GM18508 (cell line): Measurements from ENCODE around the gene GYG2.
A peak's percentile ranks its signal among the peaks of the same experiment; 100 is the strongest.
"Not testable (repeated sequence)": the region's sequence is repeated elsewhere in the genome, so short reads cannot be mapped to it uniquely, and the experiment has no call there.

Source experiments
- ATAC-seq: cut with Tn5 transposase; IDR thresholded peaks from one replicate; pipeline ENCODE4 v1.9.1; 2021; ENCODE audit warnings: moderate number of reproducible peaks; ENCODE audit not compliant: insufficient read depth, unreplicated experiment

GYG2 gene

DNA sequence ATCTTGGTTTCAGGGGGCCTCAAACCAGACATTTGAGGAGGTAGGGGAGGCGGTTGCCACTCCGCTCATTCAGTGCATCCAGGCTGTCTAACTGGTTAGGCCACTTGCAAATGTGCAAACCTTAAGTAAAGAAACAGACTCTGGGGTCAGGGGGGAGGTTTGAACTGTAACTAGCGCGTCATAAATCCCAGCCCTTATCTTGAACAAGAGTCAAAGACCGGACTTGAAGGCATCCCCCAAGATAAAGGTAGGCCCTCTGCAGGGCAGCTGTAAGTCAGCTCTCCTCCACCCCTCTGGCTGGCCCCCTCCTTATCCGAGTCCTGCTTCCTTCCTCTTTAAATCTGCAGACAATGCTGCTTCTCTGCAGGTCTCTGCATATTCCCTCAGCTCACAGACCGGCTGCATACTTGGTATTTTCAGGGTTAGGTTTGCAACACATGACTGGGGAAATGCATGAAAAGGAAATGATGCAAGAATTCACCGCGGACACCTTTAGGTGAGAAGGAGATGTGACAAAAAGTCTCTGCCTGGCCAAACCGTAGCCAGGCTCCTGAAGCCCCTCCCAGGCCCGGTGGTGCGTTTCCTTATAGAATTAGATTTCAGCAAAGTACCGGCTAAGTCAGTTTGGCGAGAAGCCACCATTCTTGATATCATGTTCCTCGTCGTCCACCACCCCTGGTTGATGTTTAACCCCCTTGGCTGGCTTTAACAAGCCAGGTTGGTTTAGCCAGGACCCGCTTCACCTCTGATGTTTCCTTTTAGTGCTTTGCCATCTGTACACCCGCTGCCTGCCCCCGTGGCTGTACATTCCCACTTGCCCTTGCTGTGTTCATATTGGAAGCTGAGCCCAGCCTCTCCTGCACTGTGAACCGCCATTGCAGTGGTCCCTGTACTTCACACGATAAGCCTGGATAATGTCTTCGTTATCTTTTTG lies 69.2 kb downstream of the GYG2 start:
- ATAC-seq, result not testable (repeated sequence)

- ATAC-seq, result no peak
Measured at GRCh38 chrX:2898846-2899512, 70.2 kb downstream of the GYG2 start.

GRCh38 chrX:2901367-2902036 lies 72.8 kb downstream of the GYG2 start:
- no peak for ATAC-seq

- no peak for ATAC-seq
Measured at GRCh38 chrX:2902841-2903240, 74.1 kb downstream of the GYG2 start.

DNA sequence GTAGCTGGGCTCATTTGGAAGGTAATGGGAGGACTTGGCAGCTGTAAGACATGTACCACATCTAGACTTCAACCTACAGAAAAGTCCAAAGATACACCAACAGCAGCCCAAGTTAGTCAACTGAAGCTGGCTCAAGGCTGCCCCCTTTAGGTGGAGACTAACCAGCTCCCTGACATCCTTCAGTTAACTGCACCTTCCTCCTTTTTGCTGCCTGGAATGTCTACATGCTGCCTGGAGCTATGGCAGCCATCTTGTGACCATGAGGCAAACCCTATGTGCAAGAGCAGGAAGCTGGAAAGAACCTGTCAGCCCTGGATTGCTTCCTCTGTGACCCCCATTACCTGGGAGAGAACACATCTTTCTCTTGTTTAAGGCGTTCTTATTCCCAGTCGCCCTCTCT lies 74.6 kb downstream of the GYG2 start:
- no peak for ATAC-seq

- no peak for ATAC-seq
Measured at GRCh38 chrX:2907295-2907694, 78.6 kb downstream of the GYG2 start.

DNA sequence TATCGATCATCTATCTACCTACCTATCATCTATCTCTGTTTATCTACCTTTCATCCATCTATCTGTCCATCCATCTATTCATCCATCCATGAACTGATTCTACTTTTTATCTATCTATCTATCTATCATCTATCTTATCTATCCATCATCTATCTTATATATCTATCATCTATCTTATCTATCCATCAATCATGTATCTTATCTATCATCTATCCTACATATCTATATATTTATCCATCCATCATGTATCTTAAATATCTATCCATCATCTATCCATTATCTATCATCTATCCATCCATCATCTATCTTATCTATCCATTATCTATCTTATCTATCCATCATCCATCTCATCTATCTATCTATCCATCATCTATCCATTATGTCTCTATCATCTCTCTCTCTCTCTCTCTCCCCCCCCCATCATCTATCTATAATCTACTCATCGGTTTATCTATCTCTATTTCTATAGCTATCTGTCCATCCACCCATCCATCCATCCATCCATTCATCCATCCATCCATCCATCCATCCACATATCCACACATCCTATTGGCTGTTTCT lies 79.5 kb downstream of the GYG2 start:
- no peak for ATAC-seq

DNA sequence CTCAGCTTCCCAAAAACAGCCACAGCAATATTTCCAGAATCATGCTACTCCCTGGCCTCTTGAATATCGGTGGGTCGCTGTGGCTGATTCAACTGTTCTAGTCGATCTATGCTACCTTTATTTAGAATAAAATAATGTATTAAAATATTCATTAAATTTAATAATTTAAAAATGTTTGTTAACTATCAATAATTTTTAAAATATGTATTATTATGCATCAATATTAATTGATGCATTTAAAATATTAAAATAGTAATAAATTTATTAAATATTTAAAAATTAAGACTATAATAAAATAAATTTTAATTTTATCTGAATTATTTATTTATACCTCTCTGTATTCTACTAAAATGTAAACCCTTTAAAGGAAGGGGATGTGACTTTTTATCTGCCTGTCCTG lies 81.4 kb downstream of the GYG2 start:
- ATAC-seq, result no peak

- no peak for ATAC-seq
Measured at GRCh38 chrX:2913118-2913517, 84.4 kb downstream of the GYG2 start.

GRCh38 chrX:2917767-2918166 lies 89.0 kb downstream of the GYG2 start:
- ATAC-seq, result no peak

DNA sequence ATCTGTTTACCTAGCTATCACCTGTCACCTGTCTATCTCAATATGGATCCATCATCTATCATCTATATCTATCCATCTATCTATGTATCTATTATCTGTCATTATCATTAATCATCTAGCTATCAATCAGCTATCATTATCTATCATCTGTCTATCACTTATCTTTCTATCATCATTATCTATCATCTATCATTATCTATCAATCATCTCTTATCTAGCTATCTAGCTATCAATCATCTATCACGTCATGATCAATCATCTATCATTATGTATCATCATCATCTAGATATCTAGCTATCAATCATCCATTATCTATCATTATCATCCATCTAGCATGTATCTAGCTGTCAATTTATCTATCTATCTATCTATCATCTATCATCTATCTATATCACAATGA lies 92.5 kb downstream of the GYG2 start:
- ATAC-seq, result no peak

- ATAC-seq, result no peak
Measured at GRCh38 chrX:2921750-2922149, 93.0 kb downstream of the GYG2 start.

- no peak for ATAC-seq
Measured at GRCh38 chrX:2924151-2924550, 95.4 kb downstream of the GYG2 start.

- ATAC-seq, result not testable (repeated sequence)
Measured at GRCh38 chrX:2926255-2926654, 97.5 kb downstream of the GYG2 start.

DNA sequence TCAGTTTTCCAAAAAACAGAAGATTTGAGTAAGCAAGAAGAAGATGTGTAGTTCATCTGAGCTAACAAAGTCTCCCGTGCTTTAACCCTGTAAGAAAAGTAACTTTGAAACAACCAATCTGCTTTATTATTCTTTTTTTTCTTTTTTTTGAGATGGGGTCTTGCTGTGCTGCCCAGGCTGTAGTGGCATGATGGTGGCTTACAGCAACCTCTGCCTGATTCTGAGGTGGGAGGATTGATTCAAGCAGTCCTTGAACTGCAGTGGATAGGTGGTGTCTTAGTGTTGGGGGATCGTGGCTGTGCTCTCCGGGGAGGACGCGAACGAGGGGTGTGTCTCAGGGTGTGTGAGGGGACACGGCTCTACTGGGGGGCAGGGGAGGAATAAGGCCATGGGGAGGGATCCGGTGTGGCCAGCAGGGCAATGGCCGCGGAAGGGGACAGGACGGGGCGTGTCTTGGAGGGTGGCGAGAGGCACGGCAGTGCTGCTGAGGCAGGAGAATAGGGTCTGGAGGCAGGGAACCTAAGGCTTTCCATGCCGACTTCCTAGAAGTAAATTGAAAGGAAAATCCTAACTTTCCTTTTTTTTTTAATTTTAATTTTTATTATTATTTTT lies 98.0 kb downstream of the GYG2 start:
- no peak for ATAC-seq

GRCh38 chrX:2928191-2928582 lies 99.5 kb downstream of the GYG2 start:
- no peak for ATAC-seq

DNA sequence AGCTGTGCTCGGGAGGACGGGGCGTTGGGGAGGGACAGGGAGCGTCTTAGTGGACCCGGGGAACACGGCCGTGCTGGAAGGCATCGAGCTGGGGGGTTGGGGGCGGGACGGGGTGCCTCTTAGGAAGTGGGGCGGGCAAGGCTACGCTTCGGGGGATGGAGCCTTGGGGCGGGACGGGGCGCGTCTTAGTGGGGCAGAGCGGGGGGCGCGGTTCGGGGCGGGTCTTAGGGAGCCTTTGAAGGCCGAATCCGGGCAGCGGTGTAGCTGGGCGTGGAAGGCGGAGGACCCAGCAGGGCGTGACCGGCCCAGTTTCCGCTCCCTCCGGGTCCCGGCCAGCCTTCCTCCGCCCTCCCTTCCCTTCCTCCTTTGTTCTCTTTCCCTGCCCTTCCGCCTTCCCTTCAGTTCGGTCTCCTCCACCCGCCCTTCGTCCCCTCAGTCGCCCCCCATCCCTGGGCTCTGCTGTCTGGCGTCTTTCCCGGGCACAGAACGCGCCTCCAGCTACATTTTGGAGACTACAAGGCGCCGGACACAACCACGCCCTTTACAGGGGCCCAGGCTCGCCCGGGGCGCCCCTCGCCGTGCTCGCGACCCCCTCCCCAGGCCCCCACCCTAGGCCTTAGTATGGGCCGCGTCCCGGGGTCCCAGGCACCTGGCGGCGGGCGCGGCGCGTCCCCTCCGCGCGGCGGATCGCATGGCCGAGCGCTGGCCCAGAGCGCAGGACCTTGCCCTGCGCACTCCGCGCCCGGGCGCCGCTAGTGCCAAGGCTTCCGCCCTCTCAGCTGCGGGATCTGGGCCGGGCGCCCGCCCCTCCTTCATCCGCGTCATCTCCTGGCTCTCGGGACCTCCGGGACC lies 100.1 kb downstream of the GYG2 start, which contains the start of gene ARSD:
Gene ARSD (minus strand): TSS at position 757 of the 852 bp plus-strand sequence. CDS start 64 bp downstream, at position 693.
- peak; percentile 75 for ATAC-seq

GRCh38 chrX:2931155-2931554 lies 102.4 kb downstream of the GYG2 start:
- ATAC-seq, result no peak

DNA sequence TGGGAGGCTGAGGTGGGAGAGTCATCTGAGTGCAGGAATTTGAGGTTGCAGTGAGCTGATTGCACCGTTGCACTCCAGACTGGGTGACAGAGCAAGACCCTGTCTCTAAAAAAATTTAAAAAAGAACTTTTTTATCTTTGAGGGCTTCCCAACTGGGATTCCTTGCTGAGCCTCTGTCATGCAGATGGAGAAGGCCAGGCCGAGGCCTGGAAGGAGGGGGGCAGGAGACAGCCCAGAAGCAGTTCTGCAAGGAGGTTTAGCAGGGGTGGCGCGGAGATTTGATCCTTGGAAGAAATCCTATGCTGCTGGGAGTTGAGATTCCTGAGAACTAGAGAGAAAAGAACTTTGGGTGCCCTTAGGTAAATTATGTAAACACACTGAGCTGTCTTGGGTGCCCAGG lies 102.9 kb downstream of the GYG2 start:
- no peak for ATAC-seq
